Nephron (organoid): Measurements from ENCODE around the gene YEATS2.
"Not testable (repeated sequence)": the region's sequence is repeated elsewhere in the genome, so short reads cannot be mapped to it uniquely, and the experiment has no call there.

Experiments used
- H3K27ac Mint-ChIP-seq, 3 experiments: 2 replicates each; pipeline ENCODE4 v1.8.0; 2020; ENCODE audit warnings: mixed read lengths in 3 of 3, mild to moderate bottlenecking in 2 of 3, moderate library complexity in 1 of 3
- H3K27me3 Mint-ChIP-seq: 2 replicates; pipeline ENCODE4 v1.8.0; 2021; ENCODE audit warnings: low read depth, mild to moderate bottlenecking, moderate library complexity, mixed read lengths
- H3K36me3 Mint-ChIP-seq: 2 replicates; pipeline ENCODE4 v1.8.0; 2020; ENCODE audit warnings: low read depth, mixed read lengths
- H3K4me1 Mint-ChIP-seq: 2 replicates; pipeline ENCODE4 v1.8.0; 2020; ENCODE audit warnings: mixed read lengths
- H3K4me3 Mint-ChIP-seq, 3 experiments: 2 replicates each; pipeline ENCODE4 v1.8.0; 2020; ENCODE audit warnings: mild to moderate bottlenecking in 3 of 3, mixed read lengths in 3 of 3, moderate library complexity in 2 of 3
- H3K9me3 Mint-ChIP-seq: 2 replicates; pipeline ENCODE4 v1.8.0; 2020; ENCODE audit warnings: mixed read lengths
- CTCF ChIP-seq, 3 experiments: fragments of 200-600 bp; sonication (generic); IDR thresholded peaks; one replicate each; pipeline ENCODE4 v1.5.0; 2021; ENCODE audit warnings: antibody characterized with exemption in 3 of 3; ENCODE audit not compliant: unreplicated experiment in 3 of 3

Gene YEATS2

GRCh38 chr3:183664913-183665381 lies 32.6 kb upstream of the YEATS2 start:
- Mint-ChIP-seq H3K9me3 (peaks cover 4% of the 10 kb centered on the region), H3K27me3 (peaks cover 4% of the 10 kb centered on the region), H3K36me3 (peaks cover 69% of the 10 kb centered on the region), H3K4me1 (no peaks in the 10 kb centered on the region), H3K27ac (no peak overlapping the region), H3K4me3 (no peak overlapping the region)
- no peak for TF ChIP-seq CTCF (IDR thresholded peaks at IDR 0.05; ENCODE audit: unreplicated experiment in 3 of 3)

- no peak for TF ChIP-seq CTCF (IDR thresholded peaks at IDR 0.05; ENCODE audit: unreplicated experiment in 3 of 3)
- Mint-ChIP-seq H3K27ac (no peak overlapping the region), H3K36me3 (peaks cover 49% of the 10 kb centered on the region), H3K9me3 (no peaks in the 10 kb centered on the region), H3K4me3 (no peak overlapping the region), H3K4me1 (no peaks in the 10 kb centered on the region), H3K27me3 (no peaks in the 10 kb centered on the region)
Measured at GRCh38 chr3:183680061-183680460, 17.5 kb upstream of the YEATS2 start.

- no peaks in the 10 kb centered on the region for H3K27me3 Mint-ChIP-seq
- H3K4me1 Mint-ChIP-seq, result no peaks in the 10 kb centered on the region
- H3K27ac Mint-ChIP-seq, result no peak overlapping the region
- peaks cover 2% of the 10 kb centered on the region for H3K36me3 Mint-ChIP-seq
- no peak overlapping the region for H3K4me3 Mint-ChIP-seq
- TF ChIP-seq CTCF (IDR thresholded peaks at IDR 0.05; ENCODE audit: unreplicated experiment in 3 of 3), result no peak
- no peaks in the 10 kb centered on the region for H3K9me3 Mint-ChIP-seq
Measured at GRCh38 chr3:183687705-183688104, 9.9 kb upstream of the YEATS2 start.

GRCh38 chr3:183688874-183689273 lies 8.7 kb upstream of the YEATS2 start:
- TF ChIP-seq CTCF (IDR thresholded peaks at IDR 0.05; ENCODE audit: unreplicated experiment in 3 of 3), result no peak
- H3K36me3 Mint-ChIP-seq, result no peaks in the 10 kb centered on the region
- no peaks in the 10 kb centered on the region for H3K27me3 Mint-ChIP-seq
- no peak overlapping the region for H3K27ac Mint-ChIP-seq
- H3K9me3 Mint-ChIP-seq, result no peaks in the 10 kb centered on the region
- H3K4me3 Mint-ChIP-seq, result no peak overlapping the region
- no peaks in the 10 kb centered on the region for H3K4me1 Mint-ChIP-seq

GRCh38 chr3:183689621-183690020 lies 8.0 kb upstream of the YEATS2 start:
- not testable (repeated sequence) for H3K36me3 Mint-ChIP-seq, H3K4me3 Mint-ChIP-seq, H3K27me3 Mint-ChIP-seq, H3K4me1 Mint-ChIP-seq, H3K9me3 Mint-ChIP-seq, H3K27ac Mint-ChIP-seq

GRCh38 chr3:183690402-183690995 lies 7.1 kb upstream of the YEATS2 start:
- no peak overlapping the region for H3K4me3 Mint-ChIP-seq
- no peak overlapping the region for H3K27ac Mint-ChIP-seq
- TF ChIP-seq CTCF (IDR thresholded peaks at IDR 0.05; ENCODE audit: unreplicated experiment in 3 of 3), result no peak
- no peaks in the 10 kb centered on the region for H3K9me3 Mint-ChIP-seq
- H3K4me1 Mint-ChIP-seq, result no peaks in the 10 kb centered on the region
- no peaks in the 10 kb centered on the region for H3K36me3 Mint-ChIP-seq
- no peaks in the 10 kb centered on the region for H3K27me3 Mint-ChIP-seq
